UCSD-AML1 (cell line): ENCODE measurements around the gene GPM6B.

Experiments
- DNase-seq: peaks from one replicate; lab custom pipeline; 2025; ENCODE audit not compliant: unreplicated experiment; lab: John Stamatoyannopoulos, UW

Gene GPM6B

DNA sequence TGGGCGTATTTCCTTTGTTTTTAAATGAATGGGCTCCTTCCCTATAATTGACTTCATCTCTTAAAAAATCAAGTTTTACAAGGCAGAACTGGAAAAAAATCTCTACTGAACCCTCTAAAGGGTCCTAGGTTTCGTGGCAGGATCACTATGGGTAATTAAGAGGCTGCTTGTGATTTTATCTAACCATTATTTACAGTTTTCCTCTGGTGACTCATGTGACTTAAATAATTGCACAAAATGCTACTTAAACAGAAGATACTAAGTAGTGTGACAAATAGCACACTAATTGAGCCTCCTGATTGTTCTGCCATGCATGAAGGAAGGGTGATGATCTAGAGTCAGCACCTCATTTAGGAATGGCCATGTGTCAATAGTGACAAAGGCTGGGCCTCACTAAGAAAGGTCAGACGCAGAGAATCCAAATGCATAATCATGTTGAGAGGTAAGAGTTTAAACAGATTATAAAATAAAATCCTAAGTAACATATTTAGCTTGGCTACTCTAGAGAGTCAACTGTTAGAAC is 46.8 kb downstream of the GPM6B start:
- DNase-seq: no peak

DNA sequence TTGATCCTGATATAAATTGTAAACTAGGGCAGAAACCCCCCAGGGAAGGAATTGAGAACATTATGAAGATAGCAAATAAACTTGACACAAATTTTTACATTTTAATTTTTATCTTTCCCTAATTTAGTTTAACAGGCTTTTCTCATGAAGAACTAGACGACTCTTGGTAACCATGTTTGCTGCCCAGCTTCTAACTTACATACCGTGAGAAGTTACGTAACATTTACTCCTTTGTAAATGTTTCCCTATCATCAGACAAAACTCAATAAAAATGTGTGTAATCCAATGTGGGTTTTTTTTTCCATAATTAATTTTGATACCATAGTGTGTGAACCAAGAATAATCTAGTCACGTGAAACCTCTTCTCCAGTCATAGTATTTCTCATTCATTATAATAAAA is 48.0 kb downstream of the GPM6B start:
- DNase-seq: no peak

DNA sequence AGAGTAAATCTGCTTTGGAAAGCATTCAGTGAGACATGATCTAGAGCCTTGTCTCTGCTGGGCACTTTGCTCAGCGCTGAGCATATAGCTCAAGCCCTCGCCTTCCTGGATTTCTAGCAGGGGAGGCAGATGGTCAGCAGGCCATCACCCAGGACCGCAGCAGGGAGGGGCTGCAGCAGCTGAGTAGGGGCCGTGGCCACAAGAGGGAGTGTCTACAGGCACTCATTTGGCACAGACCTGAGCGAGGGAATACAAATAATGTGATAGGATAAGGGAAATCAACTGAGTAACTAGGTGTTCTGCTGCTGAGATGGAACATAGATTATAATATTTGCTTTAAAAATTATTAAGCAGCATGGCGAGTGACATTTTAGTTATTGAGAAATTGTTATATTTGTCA is 52.1 kb downstream of the GPM6B start:
- DNase-seq: no peak

DNA sequence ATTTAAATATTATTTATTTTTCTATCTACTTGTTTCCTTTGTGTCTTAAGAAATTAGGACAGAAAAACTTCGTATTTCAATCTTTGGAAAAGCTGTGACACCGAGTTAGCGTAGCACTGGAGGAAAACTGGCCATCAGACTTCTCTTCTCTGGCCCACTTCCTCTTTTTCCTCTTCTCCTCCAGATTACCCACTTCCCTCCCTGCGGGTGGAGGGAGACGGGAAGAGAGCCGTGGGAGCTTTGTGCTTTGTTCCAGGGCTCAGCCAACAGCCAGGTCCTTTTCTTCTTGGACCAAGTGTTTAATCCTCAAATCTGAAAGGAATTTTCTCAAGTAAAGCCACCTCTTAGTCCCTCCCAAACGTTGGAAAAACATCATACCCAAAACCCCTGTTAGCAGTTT is 52.6 kb downstream of the GPM6B start:
- peak; percentile 19 for DNase-seq

DNA sequence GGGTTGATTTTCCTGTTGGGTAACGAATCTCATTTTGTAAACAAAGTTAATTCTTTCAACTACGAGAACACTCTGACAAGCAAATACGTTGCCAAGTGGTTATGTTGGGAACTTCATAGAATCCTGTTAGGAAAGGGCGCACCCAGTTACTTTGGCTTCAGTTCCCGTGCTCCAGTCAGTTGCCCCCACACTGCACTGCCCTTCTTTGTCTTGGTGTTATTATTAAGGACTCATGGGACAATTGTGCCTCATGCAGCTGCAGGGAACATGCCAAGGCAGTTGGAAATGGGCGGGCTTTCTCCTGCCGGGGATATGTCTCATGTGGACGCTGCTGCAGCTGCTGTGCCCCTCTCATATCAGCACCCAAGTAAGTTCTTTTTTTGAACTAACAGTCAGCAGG is 53.4 kb downstream of the GPM6B start:
- no peak for DNase-seq

DNA sequence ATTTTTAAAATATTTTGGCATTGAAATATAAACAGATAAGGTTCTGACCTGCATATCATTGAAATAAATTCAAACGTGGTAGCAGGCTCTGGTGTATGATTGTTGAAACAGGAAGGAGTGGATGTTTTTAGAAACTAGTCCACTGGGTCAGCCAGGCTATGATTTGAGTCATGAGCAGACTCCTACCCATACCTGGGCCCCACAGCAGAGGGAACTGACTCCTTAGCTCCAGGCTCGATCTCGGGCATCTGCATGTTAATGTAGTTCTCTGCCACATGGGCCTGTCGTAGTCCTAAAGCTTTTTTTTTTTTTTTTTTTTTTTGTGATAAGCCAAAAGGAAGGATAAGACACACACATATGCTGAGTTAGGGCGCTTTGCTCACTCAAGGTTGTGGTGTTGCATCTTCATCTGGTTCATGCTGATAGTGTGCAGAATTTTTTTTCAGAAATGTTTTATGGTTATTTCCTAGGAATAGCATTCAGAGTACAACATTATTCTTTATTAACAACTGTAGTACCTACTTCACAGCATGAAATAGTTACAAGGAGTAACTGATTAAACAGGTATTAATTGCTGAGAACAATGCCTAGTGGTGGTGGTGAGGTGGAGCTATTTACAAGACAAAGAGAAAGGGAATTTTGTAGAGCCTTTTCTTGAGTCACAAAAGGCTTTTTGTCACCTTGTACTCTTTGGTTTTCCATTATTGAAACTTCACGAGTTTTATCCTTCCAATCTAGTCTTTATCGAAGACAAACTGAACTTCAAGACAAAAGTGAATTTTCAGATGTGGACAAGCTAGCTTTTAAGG is 55.1 kb downstream of the GPM6B start:
- DNase-seq: no peak

DNA sequence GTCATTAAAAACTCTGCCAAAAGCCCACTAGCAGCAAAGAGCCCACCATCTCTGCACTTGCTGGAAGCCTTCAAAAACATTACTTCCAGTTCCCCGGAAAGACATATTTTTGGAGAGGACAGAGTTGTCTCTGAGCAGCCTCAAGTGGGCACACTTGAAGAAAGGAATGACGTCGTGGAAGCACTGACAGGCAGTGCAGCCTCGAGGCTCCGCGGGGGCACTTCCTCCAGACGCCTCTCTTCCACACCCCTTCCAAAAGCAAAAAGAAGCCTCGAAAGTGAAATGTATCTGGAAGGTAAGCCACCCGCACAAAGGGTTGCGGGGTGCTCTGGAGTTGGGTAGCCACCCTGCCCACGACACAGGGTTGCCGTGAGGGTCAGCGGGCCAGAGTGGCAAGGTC is 56.5 kb downstream of the GPM6B start:
- no peak for DNase-seq

DNA sequence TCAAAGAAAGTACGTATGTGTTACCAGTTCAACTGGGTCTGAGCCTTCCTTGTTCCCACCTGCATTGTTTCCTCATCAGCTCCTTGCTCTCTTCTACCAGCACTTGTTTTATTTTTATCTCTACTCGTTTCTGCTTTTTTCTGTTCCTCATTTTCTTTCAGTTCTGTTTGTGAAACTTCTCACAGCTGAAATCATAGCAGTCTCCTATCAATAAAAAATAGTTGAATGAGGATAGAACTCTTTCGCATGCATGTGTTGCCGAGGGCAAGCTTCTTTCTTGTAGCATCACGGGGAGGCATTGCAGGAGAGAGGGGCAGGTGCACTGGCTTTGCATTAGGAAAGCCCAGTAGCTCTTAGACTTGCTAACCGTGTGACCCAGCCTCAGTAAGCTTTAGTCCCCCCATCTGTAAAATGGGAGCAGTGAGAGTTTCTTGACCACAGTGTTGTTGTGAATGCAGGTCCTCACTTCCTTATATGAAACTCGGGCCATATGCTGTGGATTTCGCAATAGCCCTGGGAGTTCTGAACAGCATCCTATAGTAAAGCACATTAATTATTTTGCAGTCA is 57.7 kb downstream of the GPM6B start:
- no peak for DNase-seq

DNA sequence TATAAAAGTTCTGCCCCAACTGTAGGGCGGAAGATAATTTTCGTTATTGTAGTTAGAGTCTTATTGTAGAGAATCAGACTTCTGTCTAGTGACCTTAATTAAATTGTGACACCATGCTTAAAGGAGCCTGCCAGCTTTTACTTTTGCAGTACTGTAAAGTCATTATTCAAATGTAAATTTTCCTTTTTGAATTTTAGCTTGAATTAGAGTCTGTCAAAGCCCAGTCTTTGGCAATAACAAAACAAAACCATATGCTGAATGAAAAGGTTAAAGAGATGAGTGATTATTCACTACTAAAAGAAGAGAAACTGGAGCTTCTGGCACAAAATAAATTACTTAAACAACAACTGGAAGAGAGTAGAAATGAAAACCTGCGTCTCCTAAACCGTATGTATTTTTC is 60.5 kb downstream of the GPM6B start:
- no peak for DNase-seq

DNA sequence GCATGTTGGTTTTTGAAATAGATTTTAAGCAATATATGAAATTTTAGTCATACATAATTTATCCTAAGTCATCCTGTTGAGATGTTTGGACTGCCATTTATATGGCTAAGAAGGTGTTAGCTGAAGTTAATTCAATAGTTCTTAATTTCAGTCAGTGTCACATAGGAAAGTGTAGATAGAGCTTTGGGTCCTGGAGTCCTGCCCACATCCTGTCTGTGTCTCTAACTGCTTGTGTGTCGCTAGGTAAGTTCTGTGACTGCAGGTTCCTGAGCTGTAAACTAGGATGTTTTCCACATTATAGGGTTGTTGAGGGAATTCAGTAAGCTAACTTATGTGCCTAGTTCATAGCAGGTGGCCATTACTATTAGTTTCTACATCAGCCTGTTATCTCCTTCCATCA is 61.6 kb downstream of the GPM6B start:
- DNase-seq: no peak

DNA sequence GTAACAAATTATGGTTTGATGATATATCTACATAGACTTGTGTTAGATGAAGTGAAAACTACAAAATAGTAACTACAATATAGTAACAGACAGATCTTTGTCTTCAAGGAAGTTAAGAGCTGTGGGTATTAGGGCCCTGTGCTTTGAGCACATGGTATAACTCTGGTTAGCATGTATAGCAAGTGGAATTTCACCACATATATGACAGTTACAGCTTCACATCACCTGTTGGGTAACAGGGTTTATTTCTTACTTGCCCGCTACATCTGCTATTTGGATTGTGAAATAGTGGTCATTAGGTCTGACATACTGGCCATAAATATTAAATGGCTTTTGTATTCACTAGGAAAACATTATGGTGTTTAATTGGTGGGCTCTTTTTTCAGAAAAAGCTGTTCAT is 62.1 kb downstream of the GPM6B start:
- DNase-seq: no peak

DNA sequence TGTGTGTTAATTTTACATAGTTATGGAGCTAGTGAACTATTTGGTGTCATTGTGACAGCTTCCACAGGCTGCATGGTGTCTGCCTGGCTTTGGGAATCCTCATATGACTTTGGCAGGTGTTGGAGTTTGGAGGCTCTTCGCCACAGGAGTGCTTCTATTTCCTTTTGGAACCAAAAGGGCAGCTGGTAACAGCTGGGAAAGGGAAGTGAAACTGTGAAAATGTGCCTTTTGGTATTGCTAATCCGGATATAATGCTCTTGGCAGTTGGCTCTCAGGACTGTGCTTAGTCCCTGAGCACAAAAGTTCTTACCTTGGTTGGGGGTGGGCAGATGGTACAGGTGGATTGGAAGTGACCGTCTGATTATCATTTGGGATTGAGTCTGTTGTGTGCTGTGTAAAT is 64.2 kb downstream of the GPM6B start:
- no peak for DNase-seq

DNA sequence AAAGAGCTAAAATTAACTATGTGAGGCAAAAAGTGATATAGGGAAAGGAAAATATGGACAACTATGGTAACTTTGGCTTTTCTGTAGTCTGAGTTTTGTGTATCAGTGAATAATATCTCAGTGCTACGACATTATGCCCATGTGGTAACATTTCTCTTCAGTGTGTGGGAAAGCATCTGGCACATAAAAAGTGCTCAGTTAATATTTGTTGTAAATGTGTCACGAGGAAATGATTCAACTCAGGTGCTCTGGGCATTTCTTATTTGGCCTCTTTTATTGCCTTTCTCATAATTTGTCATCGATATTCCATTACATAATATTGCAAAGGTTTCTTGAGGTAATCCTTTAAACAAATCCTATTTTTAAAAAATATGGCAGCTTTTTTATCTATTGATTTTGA is 64.8 kb downstream of the GPM6B start:
- DNase-seq: no peak

DNA sequence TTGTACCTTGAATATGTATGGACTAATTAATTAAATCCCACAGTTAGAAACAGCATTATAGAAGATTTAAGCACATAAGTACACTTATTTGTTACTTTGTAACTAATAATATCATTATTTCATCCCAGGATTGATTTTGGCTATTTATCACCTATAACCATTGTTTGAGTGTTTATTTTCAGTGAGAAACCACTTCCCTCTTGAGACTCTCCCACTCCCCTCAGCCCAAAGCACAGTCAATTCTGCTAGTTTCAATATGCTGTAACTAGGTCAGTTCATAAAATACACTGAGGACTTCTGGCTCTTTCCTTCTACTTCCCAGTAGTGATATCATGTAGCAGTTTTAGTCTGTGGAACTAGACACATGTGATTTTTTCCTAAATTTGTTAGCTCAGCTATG is 66.1 kb downstream of the GPM6B start:
- DNase-seq: no peak

DNA sequence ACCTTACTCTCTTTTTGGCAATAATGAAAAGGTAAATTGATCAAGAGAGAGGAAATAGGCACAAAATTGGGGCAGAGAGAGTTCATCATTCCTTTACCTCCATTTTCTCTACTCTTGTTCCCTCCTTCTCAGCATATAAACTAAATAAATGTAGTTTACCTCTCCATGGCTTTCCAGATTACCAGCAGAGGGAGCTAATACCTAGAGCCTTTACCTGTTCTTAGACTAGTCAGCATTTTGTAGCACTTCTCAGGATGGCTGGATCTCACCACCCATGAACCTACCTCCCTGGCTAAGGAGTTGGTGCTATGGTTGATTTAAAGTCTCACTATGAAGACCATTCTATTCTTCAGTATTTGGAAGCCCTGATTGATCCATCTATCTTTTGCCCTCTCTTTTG is 66.7 kb downstream of the GPM6B start:
- DNase-seq: no peak

DNA sequence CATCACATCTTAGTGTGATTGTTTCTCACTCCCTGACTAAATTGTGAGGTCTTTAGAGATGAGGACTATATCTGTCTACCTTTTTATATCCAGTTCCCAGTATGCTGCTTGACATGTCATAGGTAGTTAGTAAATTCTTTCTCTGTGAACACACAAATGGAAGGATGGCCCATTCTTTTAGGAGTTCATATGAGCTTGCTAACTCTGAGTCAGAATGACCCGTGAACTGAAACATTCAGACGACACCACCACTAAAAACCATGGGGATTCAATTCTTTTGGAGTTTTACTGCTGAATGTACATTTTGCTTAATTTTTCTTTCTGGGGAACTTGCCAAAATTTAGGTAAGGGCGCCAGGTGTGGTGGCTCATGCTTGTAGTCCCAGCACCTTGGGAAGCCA is 68.4 kb downstream of the GPM6B start:
- no peak for DNase-seq

DNA sequence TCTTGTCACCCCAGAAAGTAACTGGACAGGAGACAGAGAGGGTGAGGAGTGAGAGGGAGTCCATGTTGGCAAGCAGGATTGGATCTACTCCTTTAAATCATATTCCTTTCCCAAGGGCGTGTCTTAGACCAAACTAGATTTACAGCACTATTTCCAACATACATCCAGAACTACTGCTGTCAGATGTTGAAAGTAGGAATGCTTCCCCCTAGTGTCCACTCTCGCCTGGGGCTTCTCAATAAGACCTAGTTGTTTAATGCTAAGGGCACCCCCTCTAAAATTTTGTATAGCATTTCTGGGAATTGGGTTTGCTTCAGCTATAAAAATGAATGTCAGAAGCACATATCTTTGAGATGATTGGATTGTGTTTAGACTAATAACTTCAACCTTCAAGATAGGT is 69.1 kb downstream of the GPM6B start:
- no peak for DNase-seq

DNA sequence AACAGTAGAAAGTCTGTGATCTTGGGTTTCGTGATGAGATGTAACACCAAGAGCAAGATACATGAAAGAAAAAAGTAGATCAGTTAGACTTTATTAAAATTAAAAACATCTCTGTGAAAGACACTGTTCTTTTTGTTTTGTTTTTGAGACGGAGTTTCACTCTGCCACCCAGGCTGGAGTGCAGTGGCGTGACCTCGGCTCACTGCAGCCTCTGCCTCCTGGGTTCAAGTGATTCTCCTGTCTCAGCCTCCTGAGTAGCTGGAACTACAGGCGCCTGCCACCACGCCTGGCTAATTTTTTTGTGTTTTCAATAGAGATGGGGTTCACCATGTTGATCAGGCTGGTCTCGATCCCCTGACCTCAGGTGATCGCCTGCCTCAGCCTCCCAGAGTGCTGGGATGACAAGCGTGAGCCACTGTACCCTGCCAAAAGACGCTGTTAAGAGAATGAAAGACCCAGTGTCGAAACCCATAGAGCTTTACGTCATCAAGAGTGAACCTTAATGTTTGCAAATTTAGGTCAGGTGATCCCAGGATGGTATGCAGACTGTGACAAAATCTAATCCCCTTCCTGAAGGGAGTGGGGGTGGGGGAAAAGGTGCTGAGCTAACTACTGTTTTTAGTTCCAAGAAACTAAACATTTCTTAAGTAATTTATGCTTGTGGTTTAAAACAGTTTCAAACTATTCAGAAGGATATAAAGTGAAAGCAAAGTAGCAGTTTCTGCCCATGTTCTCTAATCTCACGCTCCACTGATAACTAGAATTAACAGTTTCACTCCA is 74.3 kb downstream of the GPM6B start:
- DNase-seq: no peak

DNA sequence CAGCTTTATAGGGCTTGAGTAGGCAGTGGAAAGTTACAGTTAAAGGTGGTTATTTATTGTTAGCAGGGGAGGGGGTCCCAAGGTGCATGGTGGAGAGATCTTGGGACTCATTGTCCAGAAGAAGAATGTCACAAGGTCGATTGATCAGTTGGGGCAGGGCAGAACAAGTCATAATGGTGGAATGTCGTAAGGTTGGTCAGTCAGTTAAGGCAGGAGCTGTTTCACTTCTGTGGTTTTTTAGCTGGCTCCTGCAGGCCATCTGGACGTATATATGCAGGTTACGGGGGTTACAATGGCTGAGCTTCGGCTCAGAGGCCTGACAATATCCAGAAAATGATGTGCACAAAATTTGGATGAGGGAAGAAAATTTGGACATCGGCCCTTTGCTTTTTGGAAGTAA is 75.2 kb downstream of the GPM6B start:
- no peak for DNase-seq

DNA sequence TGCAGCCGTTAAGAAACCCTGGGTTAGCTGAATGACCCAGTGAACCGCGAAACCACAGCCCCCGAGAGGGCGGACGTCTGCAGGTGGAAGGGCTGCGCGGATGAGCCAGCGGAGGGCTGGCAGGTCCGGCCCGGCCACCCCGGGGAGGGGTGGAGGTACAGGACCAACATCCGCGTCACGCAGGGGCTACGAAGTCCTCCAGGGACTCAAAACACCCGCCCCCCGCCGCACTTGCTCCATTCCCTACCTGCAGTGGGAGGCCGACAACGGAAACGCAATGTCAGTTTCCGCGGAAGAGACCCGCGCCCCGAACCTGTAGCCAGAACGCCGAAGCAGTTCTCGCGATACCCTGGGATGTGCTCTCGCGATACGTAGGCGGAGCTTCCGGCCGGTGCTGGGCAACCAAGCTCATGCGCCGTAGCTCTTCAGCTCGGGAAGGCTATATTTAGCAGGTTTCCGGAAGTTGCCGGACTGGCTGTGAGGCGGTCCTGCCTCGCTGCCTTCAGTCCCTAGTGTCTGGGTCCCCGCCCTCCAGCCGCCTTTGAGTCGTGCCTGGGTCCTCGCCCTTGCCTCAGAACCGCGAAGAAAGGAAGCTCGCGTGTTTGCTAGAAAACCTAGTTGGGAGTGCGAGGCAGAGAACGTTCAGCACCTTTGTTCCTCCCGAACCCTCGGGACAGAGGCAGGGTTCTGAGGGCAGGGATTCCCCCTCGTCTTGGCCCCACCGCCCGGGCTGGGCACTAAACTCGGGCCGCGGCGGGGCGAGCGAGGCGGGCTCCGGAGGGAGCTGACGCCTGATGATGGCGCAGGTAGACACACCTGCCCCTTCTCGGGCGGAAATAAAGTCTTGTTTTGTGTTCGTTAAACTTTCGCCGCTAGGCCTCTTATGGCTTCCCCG is 82.4 kb downstream of the GPM6B start, which contains the start of the genes OFD1 and TRAPPC2:
TSS of gene OFD1 (plus strand) at position 471 of the 895 bp plus-strand sequence. CDS start at position 795, 324 bp downstream.
TSS of gene TRAPPC2 (minus strand) at position 343 of the 895 bp plus-strand sequence. CDS start 14,657 bp downstream, outside the sequence.
- DNase-seq: peak; percentile 90

DNA sequence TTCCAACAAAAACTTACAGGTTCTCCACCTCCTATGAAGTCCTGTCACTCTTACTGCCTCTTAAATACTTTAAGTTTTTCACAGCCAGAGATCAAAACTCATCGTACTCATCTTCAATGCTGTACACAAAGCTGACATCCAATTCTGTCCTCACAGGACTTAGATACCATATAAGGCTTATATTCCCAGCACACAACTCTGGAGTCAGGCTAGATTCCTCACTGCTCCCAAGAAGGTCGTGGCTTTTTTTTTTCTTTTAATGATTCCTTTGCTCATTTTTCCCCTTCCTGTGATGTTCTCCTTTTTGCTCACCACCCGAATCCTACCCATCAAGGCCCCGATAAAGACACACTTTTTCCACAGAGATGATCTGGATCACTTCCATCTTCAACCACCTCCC is 83.4 kb downstream of the GPM6B start:
- no peak for DNase-seq
